WTC11 (cell line): Measurements from ENCODE around the gene SCAF11. TPM values are rescaled to one million over a fixed set of nuclear protein-coding genes. Genes with fewer than 3 reads are reported as not detected.

Experiments
- ATAC-seq: fragments of 200-7000 bp; cut with Tn5 transposase; 2 replicates; pipeline ENCODE4 v1.10.0; 2021; ENCODE audit warnings: mild to moderate bottlenecking, moderate library complexity
- CTCF ChIA-PET: fragments of 300-600 bp; sonication (Branson Sonifier 250); formaldehyde crosslinking; loops from one replicate; lab custom pipeline; 2021; ENCODE audit warnings: antibody characterized with exemption; lab: Charles Lee
- POLR2A ChIA-PET: fragments of 350-600 bp; sonication (Branson Sonifier 250); formaldehyde crosslinking; loops from one replicate; lab custom pipeline; 2021; ENCODE audit warnings: antibody characterized with exemption; lab: Charles Lee
- DNase-seq: peaks from one replicate; pipeline ENCODE4 v3.0.0; 2021; ENCODE audit warnings: low spot score
- H3K27ac Mint-ChIP-seq: 2 replicates; pipeline ENCODE4 v1.8.0; 2021; ENCODE audit warnings: mixed read lengths
- H3K27me3 Mint-ChIP-seq: 2 replicates; pipeline ENCODE4 v1.8.0; 2021; ENCODE audit warnings: low read depth, mild to moderate bottlenecking, moderate library complexity, mixed read lengths
- H3K36me3 Mint-ChIP-seq: 2 replicates; pipeline ENCODE4 v1.8.0; 2021; ENCODE audit warnings: mixed read lengths
- H3K4me1 Mint-ChIP-seq: 2 replicates; pipeline ENCODE4 v1.8.0; 2022; ENCODE audit warnings: mixed read lengths
- H3K4me3 Mint-ChIP-seq: 2 replicates; pipeline ENCODE4 v1.8.0; 2021; ENCODE audit warnings: mild to moderate bottlenecking, moderate library complexity, mixed read lengths
- H3K9me3 Mint-ChIP-seq: 2 replicates; pipeline ENCODE4 v1.8.0; 2021; ENCODE audit warnings: mixed read lengths
- AR ChIP-seq: fragments of 250-450 bp; sonication (Bioruptor Pico); IDR thresholded peaks from 2 replicates; pipeline ENCODE4 v1.9.0; 2021; ENCODE audit warnings: mild to moderate bottlenecking
- CREM ChIP-seq: sonication (generic); formaldehyde crosslinking; IDR thresholded peaks from 2 replicates; pipeline ENCODE4 v1.8.1; 2022; ENCODE audit warnings: mild to moderate bottlenecking, missing genetic modification reagents, moderate library complexity
- EMX1 ChIP-seq: fragments of 250-450 bp; sonication (Bioruptor Pico); IDR thresholded peaks from 2 replicates; pipeline ENCODE4 v1.8.0; 2021; ENCODE audit warnings: mild to moderate bottlenecking
- FOXJ3 ChIP-seq: sonication (generic); formaldehyde crosslinking; IDR thresholded peaks from 2 replicates; pipeline ENCODE4 v1.9.0; 2021; ENCODE audit warnings: missing genetic modification reagents, mild to moderate bottlenecking, borderline replicate concordance
- FOXP1 ChIP-seq: sonication (generic); formaldehyde crosslinking; IDR thresholded peaks from 2 replicates; pipeline ENCODE4 v1.8.0; 2022; ENCODE audit warnings: missing genetic modification reagents, mild to moderate bottlenecking, moderate library complexity, borderline replicate concordance
- FOXP4 ChIP-seq: sonication (generic); formaldehyde crosslinking; IDR thresholded peaks from 2 replicates; pipeline ENCODE4 v1.8.0; 2022; ENCODE audit warnings: mild to moderate bottlenecking, missing genetic modification reagents
- GTF2I ChIP-seq: fragments of 250-450 bp; sonication (Bioruptor Pico); conservative IDR thresholded peaks from 2 replicates; pipeline ENCODE4 v1.4.0; 2021; ENCODE audit warnings: mild to moderate bottlenecking
- IRF2 ChIP-seq: sonication (generic); formaldehyde crosslinking; IDR thresholded peaks from 2 replicates; pipeline ENCODE4 v1.8.0; 2022; ENCODE audit warnings: low read depth, missing genetic modification reagents, borderline replicate concordance
- JAZF1 ChIP-seq: fragments of 250-450 bp; sonication (Bioruptor Pico); IDR thresholded peaks from 2 replicates; pipeline ENCODE4 v1.9.0; 2021; ENCODE audit warnings: moderate library complexity, mild to moderate bottlenecking, inconsistent platforms
- NFATC4 ChIP-seq: fragments of 250-450 bp; sonication (Bioruptor Pico); IDR thresholded peaks from 2 replicates; pipeline ENCODE4 v1.9.0; 2021; ENCODE audit warnings: mild to moderate bottlenecking
- NR1H2 ChIP-seq: sonication (generic); formaldehyde crosslinking; IDR thresholded peaks from 2 replicates; pipeline ENCODE4 v1.9.0; 2021; ENCODE audit warnings: mild to moderate bottlenecking, moderate library complexity, missing genetic modification reagents
- NR3C1 ChIP-seq: sonication (generic); formaldehyde crosslinking; conservative IDR thresholded peaks from 2 replicates; pipeline ENCODE4 v1.8.1; 2023; ENCODE audit warnings: low read depth, mild to moderate bottlenecking, missing genetic modification reagents
- PREB ChIP-seq: sonication (generic); formaldehyde crosslinking; IDR thresholded peaks from 2 replicates; pipeline ENCODE4 v1.8.1; 2022; ENCODE audit warnings: mild to moderate bottlenecking, missing genetic modification reagents, moderate library complexity, borderline replicate concordance
- SP1 ChIP-seq: sonication (generic); formaldehyde crosslinking; conservative IDR thresholded peaks from 2 replicates; pipeline ENCODE4 v1.8.1; 2022; ENCODE audit warnings: missing genetic modification reagents
- TEAD1 ChIP-seq: sonication (generic); formaldehyde crosslinking; IDR thresholded peaks from 2 replicates; pipeline ENCODE4 v1.8.0; 2022; ENCODE audit warnings: mild to moderate bottlenecking, missing genetic modification reagents
- TP53 ChIP-seq: sonication (generic); formaldehyde crosslinking; IDR thresholded peaks from 2 replicates; pipeline ENCODE4 v1.8.1; 2023; ENCODE audit warnings: mild to moderate bottlenecking, missing genetic modification reagents
- ZBTB43 ChIP-seq: sonication (generic); formaldehyde crosslinking; IDR thresholded peaks from 2 replicates; pipeline ENCODE4 v1.8.1; 2023; ENCODE audit warnings: mild to moderate bottlenecking, missing genetic modification reagents
- ZNF232 ChIP-seq: sonication (generic); formaldehyde crosslinking; IDR thresholded peaks from 2 replicates; pipeline ENCODE4 v1.8.0; 2022; ENCODE audit warnings: mild to moderate bottlenecking, missing genetic modification reagents
- ZNF263 ChIP-seq: sonication (generic); formaldehyde crosslinking; IDR thresholded peaks from 2 replicates; pipeline ENCODE4 v1.8.1; 2022; ENCODE audit warnings: low read depth, mild to moderate bottlenecking, moderate library complexity, missing genetic modification reagents
- ZNF425 ChIP-seq: fragments of 250-450 bp; sonication (Bioruptor Pico); conservative IDR thresholded peaks from 2 replicates; pipeline ENCODE4 v1.9.0; 2021; ENCODE audit warnings: mild to moderate bottlenecking
- ZNF671 ChIP-seq: fragments of 250-450 bp; sonication (Bioruptor Pico); IDR thresholded peaks from 2 replicates; pipeline ENCODE4 v1.8.0; 2021; ENCODE audit warnings: mild to moderate bottlenecking
- total RNA-seq: library from RNA; stranded (reverse); gene quantifications from 3 replicates; pipeline ENCODE4 v1.2.3, GENCODE V29; 2021

The SCAF11 gene
- total RNA-seq, 1 experiment from 2014 or later, result 72.6 TPM

GRCh38 chr12:45890276-45890675 is 100.1 kb downstream of the SCAF11 start:
- peaks cover 12% of the 10 kb centered on the region for H3K9me3 Mint-ChIP-seq
- ChIA-PET POLR2A (no interaction called here), CTCF (no interaction called here)
- no peak overlapping the region for H3K4me3 Mint-ChIP-seq
- no peak overlapping the region for H3K27ac Mint-ChIP-seq
- DNase-seq, result no peak
- peaks cover 32% of the 10 kb centered on the region for H3K36me3 Mint-ChIP-seq
- no peak for ATAC-seq
- peaks cover 17% of the 10 kb centered on the region for H3K4me1 Mint-ChIP-seq
- no peak for TF ChIP-seq EMX1
- TF ChIP-seq ZNF671, result no peak
- no peak for TF ChIP-seq FOXP1
- no peak for TF ChIP-seq ZBTB43 (CRISPR knock-in tag)
- TF ChIP-seq FOXJ3 (CRISPR knock-in tag), result no peak
- no peak for TF ChIP-seq ZNF263 (CRISPR knock-in tag)
- TF ChIP-seq TP53 (CRISPR knock-in tag), result no peak
- TF ChIP-seq NR1H2 (CRISPR knock-in tag), result no peak
- no peak for TF ChIP-seq SP1 (CRISPR knock-in tag)
- no peaks in the 10 kb centered on the region for H3K27me3 Mint-ChIP-seq

- Mint-ChIP-seq H3K27me3 (no peaks in the 10 kb centered on the region), H3K4me1 (peaks cover 15% of the 10 kb centered on the region), H3K4me3 (no peak overlapping the region), H3K9me3 (peaks cover 18% of the 10 kb centered on the region), H3K27ac (peak overlapping the region; percentile 88), H3K36me3 (peaks cover 32% of the 10 kb centered on the region)
- ATAC-seq (peak; percentile 96), DNase-seq (peak; percentile 22)
- ChIA-PET CTCF (no interaction called here), POLR2A (interaction anchor here (0.7 kb wide), 1 partner anchor 13 kb away, joined by 3 read pairs; no protein-coding TSS in a partner anchor)
- TF ChIP-seq GTF2I, result no peak
- TF ChIP-seq JAZF1 (CRISPR knock-in tag), result no peak
- no peak for TF ChIP-seq ZNF232 (CRISPR knock-in tag)
- no peak for TF ChIP-seq IRF2 (CRISPR knock-in tag)
- TF ChIP-seq ZNF425 (CRISPR knock-in tag), result no peak
- no peak for TF ChIP-seq NFATC4 (CRISPR knock-in tag)
- no peak for TF ChIP-seq TEAD1 (CRISPR knock-in tag)
- no peak for TF ChIP-seq NR3C1 (CRISPR knock-in tag)
- no peak for TF ChIP-seq CREM
- TF ChIP-seq AR, result no peak
- no peak for TF ChIP-seq PREB
- TF ChIP-seq FOXP4 (CRISPR knock-in tag), result no peak
Measured at GRCh38 chr12:45887544-45887943, 102.8 kb downstream of the SCAF11 start.
